MM.1S (cell line): ENCODE measurements around the gene HOXA6.

ENCODE experiments used
- EZH2phosphoT487 ChIP-seq: fragments of 300-600 bp; sonication (generic); IDR thresholded peaks from 2 replicates; pipeline ENCODE4 v1.6.1; 2018; ENCODE audit warnings: antibody characterized with exemption, low read length
- TF ChIP-seq, protein P1 (sequence below): fragments of 300-600 bp; sonication (generic); IDR thresholded peaks from 2 replicates; pipeline ENCODE4 v1.5.1; 2016; ENCODE audit warnings: antibody characterized with exemption, low read length, mixed read lengths

DNA sequence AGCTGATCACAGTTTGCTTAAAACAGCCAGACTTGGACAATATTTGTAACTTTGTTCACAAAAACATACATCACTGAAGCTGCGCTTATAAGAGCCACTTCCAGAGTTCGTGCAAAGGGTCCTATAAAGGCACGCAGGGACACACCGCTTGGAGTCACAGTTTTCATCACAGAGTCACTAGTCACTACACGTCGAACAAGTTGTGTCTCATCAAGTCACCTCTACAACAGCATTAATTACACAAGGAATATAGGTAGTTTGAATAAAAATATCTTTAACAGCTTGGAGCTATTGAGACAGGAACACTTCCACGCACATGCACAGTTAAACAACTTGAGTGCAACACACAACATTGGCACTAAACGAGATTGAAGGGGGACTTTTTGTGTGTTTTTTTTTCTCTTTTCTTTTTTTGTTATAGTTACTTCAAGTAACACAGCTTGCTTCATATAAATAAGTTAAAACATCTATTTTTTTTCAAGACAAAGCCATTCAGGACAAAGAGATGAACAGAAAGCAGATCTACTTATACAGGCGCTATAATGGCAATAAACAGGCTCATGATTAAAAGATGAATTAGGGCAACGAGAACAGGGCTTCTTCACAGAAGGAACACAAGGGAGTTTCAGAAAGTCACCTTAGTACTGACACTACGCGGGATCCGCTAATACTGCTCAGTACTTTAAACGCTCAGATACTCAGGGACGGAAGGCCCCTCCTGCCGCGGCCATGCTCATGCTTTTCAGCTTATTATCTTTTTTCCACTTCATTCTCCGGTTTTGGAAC, 6.2 kb downstream of the HOXA6 start:
- TF ChIP-seq, protein P1, sequence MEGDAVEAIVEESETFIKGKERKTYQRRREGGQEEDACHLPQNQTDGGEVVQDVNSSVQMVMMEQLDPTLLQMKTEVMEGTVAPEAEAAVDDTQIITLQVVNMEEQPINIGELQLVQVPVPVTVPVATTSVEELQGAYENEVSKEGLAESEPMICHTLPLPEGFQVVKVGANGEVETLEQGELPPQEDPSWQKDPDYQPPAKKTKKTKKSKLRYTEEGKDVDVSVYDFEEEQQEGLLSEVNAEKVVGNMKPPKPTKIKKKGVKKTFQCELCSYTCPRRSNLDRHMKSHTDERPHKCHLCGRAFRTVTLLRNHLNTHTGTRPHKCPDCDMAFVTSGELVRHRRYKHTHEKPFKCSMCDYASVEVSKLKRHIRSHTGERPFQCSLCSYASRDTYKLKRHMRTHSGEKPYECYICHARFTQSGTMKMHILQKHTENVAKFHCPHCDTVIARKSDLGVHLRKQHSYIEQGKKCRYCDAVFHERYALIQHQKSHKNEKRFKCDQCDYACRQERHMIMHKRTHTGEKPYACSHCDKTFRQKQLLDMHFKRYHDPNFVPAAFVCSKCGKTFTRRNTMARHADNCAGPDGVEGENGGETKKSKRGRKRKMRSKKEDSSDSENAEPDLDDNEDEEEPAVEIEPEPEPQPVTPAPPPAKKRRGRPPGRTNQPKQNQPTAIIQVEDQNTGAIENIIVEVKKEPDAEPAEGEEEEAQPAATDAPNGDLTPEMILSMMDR: no peak
- no peak for TF ChIP-seq EZH2phosphoT487
